ENCODE results near the gene RAVER2.
"Not testable (repeated sequence)": the region's sequence is repeated elsewhere in the genome, so short reads cannot be mapped to it uniquely, and the experiment has no call there.

Gene RAVER2

GRCh38 chr1:64744492-64745180, at the start of gene RAVER2:
Gene RAVER2 (plus strand): TSS chr1:64745075. CDS start chr1:64745173, 98 bp downstream.
- Histone ChIP-seq H3K4me3 (ENCODE audit: low read length) (peak within 1 kb of the TSS; percentile 94), H3K27me3 (ENCODE audit: control insufficient read depth, insufficient read depth, low read length) (no peaks in the 10 kb centered on the region), H3K4me1 (ENCODE audit: control insufficient read depth, insufficient read depth, low read length) (peaks cover 8% of the 10 kb centered on the region), H3K36me3 (ENCODE audit: control insufficient read depth, insufficient read depth, low read length) (no peaks in the 10 kb centered on the region), H3K9ac (ENCODE audit: low read length) (peak within 1 kb of the TSS; percentile 68), H3K27ac (ENCODE audit: low read depth, low read length) (peak within 1 kb of the TSS; percentile 79)

- Histone ChIP-seq H3K9ac (ENCODE audit: low read length) (no peak overlapping the region), H3K4me1 (ENCODE audit: control insufficient read depth, insufficient read depth, low read length) (peaks cover under 1% of the 10 kb centered on the region), H3K27ac (ENCODE audit: low read depth, low read length) (no peak overlapping the region), H3K4me3 (ENCODE audit: low read length) (no peak overlapping the region), H3K36me3 (ENCODE audit: control insufficient read depth, insufficient read depth, low read length) (no peaks in the 10 kb centered on the region), H3K27me3 (ENCODE audit: control insufficient read depth, insufficient read depth, low read length) (no peaks in the 10 kb centered on the region)
Measured at GRCh38 chr1:64696879-64697278, 48.0 kb upstream of the RAVER2 start.

- Histone ChIP-seq H3K27me3 (ENCODE audit: control insufficient read depth, insufficient read depth, low read length) (no peaks in the 10 kb centered on the region), H3K4me1 (ENCODE audit: control insufficient read depth, insufficient read depth, low read length) (no peaks in the 10 kb centered on the region), H3K9ac (ENCODE audit: low read length) (no peak overlapping the region), H3K4me3 (ENCODE audit: low read length) (no peak overlapping the region), H3K27ac (ENCODE audit: low read depth, low read length) (no peak overlapping the region), H3K36me3 (ENCODE audit: control insufficient read depth, insufficient read depth, low read length) (no peaks in the 10 kb centered on the region)
Measured at GRCh38 chr1:64699327-64699726, 45.5 kb upstream of the RAVER2 start.

- Histone ChIP-seq H3K4me3 (ENCODE audit: low read length) (no peak overlapping the region), H3K27me3 (ENCODE audit: control insufficient read depth, insufficient read depth, low read length) (no peaks in the 10 kb centered on the region), H3K27ac (ENCODE audit: low read depth, low read length) (no peak overlapping the region), H3K4me1 (ENCODE audit: control insufficient read depth, insufficient read depth, low read length) (no peaks in the 10 kb centered on the region), H3K36me3 (ENCODE audit: control insufficient read depth, insufficient read depth, low read length) (no peaks in the 10 kb centered on the region), H3K9ac (ENCODE audit: low read length) (no peak overlapping the region)
Measured at GRCh38 chr1:64701071-64701470, 43.8 kb upstream of the RAVER2 start.

- no peak overlapping the region for H3K9ac ChIP-seq (ENCODE audit: low read length)
- H3K27me3 ChIP-seq (ENCODE audit: control insufficient read depth, insufficient read depth, low read length), result no peaks in the 10 kb centered on the region
- no peak overlapping the region for H3K4me3 ChIP-seq (ENCODE audit: low read length)
- H3K27ac ChIP-seq (ENCODE audit: low read depth, low read length), result no peak overlapping the region
- no peaks in the 10 kb centered on the region for H3K4me1 ChIP-seq (ENCODE audit: control insufficient read depth, insufficient read depth, low read length)
- no peaks in the 10 kb centered on the region for H3K36me3 ChIP-seq (ENCODE audit: control insufficient read depth, insufficient read depth, low read length)
Measured at GRCh38 chr1:64701886-64702285, 43.0 kb upstream of the RAVER2 start.

GRCh38 chr1:64702670-64703069, 42.2 kb upstream of the RAVER2 start:
- H3K27ac ChIP-seq (ENCODE audit: low read depth, low read length); H3K4me1 ChIP-seq (ENCODE audit: control insufficient read depth, insufficient read depth, low read length); H3K36me3 ChIP-seq (ENCODE audit: control insufficient read depth, insufficient read depth, low read length); H3K27me3 ChIP-seq (ENCODE audit: control insufficient read depth, insufficient read depth, low read length); H3K9ac ChIP-seq (ENCODE audit: low read length); H3K4me3 ChIP-seq (ENCODE audit: low read length): not testable (repeated sequence)

GRCh38 chr1:64703600-64703999, 41.3 kb upstream of the RAVER2 start:
- Histone ChIP-seq H3K27me3 (ENCODE audit: control insufficient read depth, insufficient read depth, low read length) (no peaks in the 10 kb centered on the region), H3K27ac (ENCODE audit: low read depth, low read length) (no peak overlapping the region), H3K4me1 (ENCODE audit: control insufficient read depth, insufficient read depth, low read length) (no peaks in the 10 kb centered on the region), H3K4me3 (ENCODE audit: low read length) (no peak overlapping the region), H3K36me3 (ENCODE audit: control insufficient read depth, insufficient read depth, low read length) (no peaks in the 10 kb centered on the region), H3K9ac (ENCODE audit: low read length) (no peak overlapping the region)

GRCh38 chr1:64705591-64705990, 39.3 kb upstream of the RAVER2 start:
- no peaks in the 10 kb centered on the region for H3K27me3 ChIP-seq (ENCODE audit: control insufficient read depth, insufficient read depth, low read length)
- no peak overlapping the region for H3K4me3 ChIP-seq (ENCODE audit: low read length)
- no peak overlapping the region for H3K9ac ChIP-seq (ENCODE audit: low read length)
- H3K36me3 ChIP-seq (ENCODE audit: control insufficient read depth, insufficient read depth, low read length), result no peaks in the 10 kb centered on the region
- no peaks in the 10 kb centered on the region for H3K4me1 ChIP-seq (ENCODE audit: control insufficient read depth, insufficient read depth, low read length)
- H3K27ac ChIP-seq (ENCODE audit: low read depth, low read length), result no peak overlapping the region

- H3K9ac ChIP-seq (ENCODE audit: low read length), result no peak overlapping the region
- no peaks in the 10 kb centered on the region for H3K4me1 ChIP-seq (ENCODE audit: control insufficient read depth, insufficient read depth, low read length)
- no peak overlapping the region for H3K27ac ChIP-seq (ENCODE audit: low read depth, low read length)
- no peak overlapping the region for H3K4me3 ChIP-seq (ENCODE audit: low read length)
- no peaks in the 10 kb centered on the region for H3K36me3 ChIP-seq (ENCODE audit: control insufficient read depth, insufficient read depth, low read length)
- H3K27me3 ChIP-seq (ENCODE audit: control insufficient read depth, insufficient read depth, low read length), result no peaks in the 10 kb centered on the region
Measured at GRCh38 chr1:64711266-64711665, 33.6 kb upstream of the RAVER2 start.

- no peak overlapping the region for H3K4me3 ChIP-seq (ENCODE audit: low read length)
- H3K9ac ChIP-seq (ENCODE audit: low read length), result no peak overlapping the region
- H3K27ac ChIP-seq (ENCODE audit: low read depth, low read length), result no peak overlapping the region
- no peaks in the 10 kb centered on the region for H3K36me3 ChIP-seq (ENCODE audit: control insufficient read depth, insufficient read depth, low read length)
- H3K4me1 ChIP-seq (ENCODE audit: control insufficient read depth, insufficient read depth, low read length), result no peaks in the 10 kb centered on the region
- no peaks in the 10 kb centered on the region for H3K27me3 ChIP-seq (ENCODE audit: control insufficient read depth, insufficient read depth, low read length)
Measured at GRCh38 chr1:64712049-64712448, 32.8 kb upstream of the RAVER2 start.

GRCh38 chr1:64715186-64715585, 29.7 kb upstream of the RAVER2 start:
- Histone ChIP-seq H3K4me1 (ENCODE audit: control insufficient read depth, insufficient read depth, low read length) (no peaks in the 10 kb centered on the region), H3K27ac (ENCODE audit: low read depth, low read length) (no peak overlapping the region), H3K9ac (ENCODE audit: low read length) (no peak overlapping the region), H3K4me3 (ENCODE audit: low read length) (no peak overlapping the region), H3K36me3 (ENCODE audit: control insufficient read depth, insufficient read depth, low read length) (no peaks in the 10 kb centered on the region), H3K27me3 (ENCODE audit: control insufficient read depth, insufficient read depth, low read length) (no peaks in the 10 kb centered on the region)

- Histone ChIP-seq H3K36me3 (ENCODE audit: control insufficient read depth, insufficient read depth, low read length) (no peaks in the 10 kb centered on the region), H3K9ac (ENCODE audit: low read length) (no peak overlapping the region), H3K27ac (ENCODE audit: low read depth, low read length) (no peak overlapping the region), H3K4me3 (ENCODE audit: low read length) (no peak overlapping the region), H3K27me3 (ENCODE audit: control insufficient read depth, insufficient read depth, low read length) (no peaks in the 10 kb centered on the region), H3K4me1 (ENCODE audit: control insufficient read depth, insufficient read depth, low read length) (no peaks in the 10 kb centered on the region)
Measured at GRCh38 chr1:64721135-64721534, 23.7 kb upstream of the RAVER2 start.

GRCh38 chr1:64721576-64722145, 23.2 kb upstream of the RAVER2 start:
- no peak overlapping the region for H3K4me3 ChIP-seq (ENCODE audit: low read length)
- H3K27ac ChIP-seq (ENCODE audit: low read depth, low read length), result no peak overlapping the region
- H3K27me3 ChIP-seq (ENCODE audit: control insufficient read depth, insufficient read depth, low read length), result no peaks in the 10 kb centered on the region
- no peak overlapping the region for H3K9ac ChIP-seq (ENCODE audit: low read length)
- H3K36me3 ChIP-seq (ENCODE audit: control insufficient read depth, insufficient read depth, low read length), result no peaks in the 10 kb centered on the region
- no peaks in the 10 kb centered on the region for H3K4me1 ChIP-seq (ENCODE audit: control insufficient read depth, insufficient read depth, low read length)
